Endothelial cell of umbilical vein (primary cell): ENCODE results near the gene RDX. TPM values are rescaled to one million over a fixed set of nuclear protein-coding genes. Genes with fewer than 3 reads are reported as not detected.

Experiments
- BruUV-seq: library from RNA; stranded (reverse); fragments of 400-500 nt; replicated peaks from 2 replicates; lab custom pipeline; 2021; lab: Mats Ljungman, UMichigan
- CTCF ChIA-PET: fragments of 300-600, 350-600 bp; sonication (Branson Sonifier 250); formaldehyde crosslinking; loops from one replicate; lab custom pipeline; 2021; ENCODE audit warnings: antibody characterized with exemption, inconsistent platforms; lab: Charles Lee
- POLR2A ChIA-PET: fragments of 300-600, 350-600 bp; sonication (Branson Sonifier 250); formaldehyde crosslinking; loops from one replicate; lab custom pipeline; 2021; ENCODE audit warnings: antibody characterized with exemption, inconsistent platforms; lab: Charles Lee
- DNase-seq: peaks from one replicate; pipeline ENCODE4 v3.0.0-alpha.2; 2011; ENCODE audit warnings: low read depth, low spot score
- FAIRE-seq: peaks from 2 replicates; lab custom pipeline; 2011; peaks lifted over from hg19 to GRCh38; lab: Jason Lieb, UNC
- H2AFZ ChIP-seq: 2 replicates; pipeline ENCODE4 v1.6.0; 2012; ENCODE audit warnings: low read depth, low read length, control low read depth, inconsistent platforms
- H3K27ac ChIP-seq: 2 replicates; pipeline ENCODE4 v1.5.1; 2011; ENCODE audit warnings: low read depth, mild to moderate bottlenecking, control low read depth, low read length, moderate library complexity; ENCODE audit not compliant: insufficient read depth
- H3K27me3 ChIP-seq, 2 experiments: 2 replicates each; pipeline versions ENCODE4 v1.6.0 to v1.6.1; 2011; ENCODE audit warnings: low read length in 2 of 2, mixed read lengths in 1 of 2; ENCODE audit not compliant: control insufficient read depth in 2 of 2, insufficient read depth in 2 of 2
- H3K36me3 ChIP-seq, 2 experiments: 2 replicates in 1 of 2; 3 replicates in 1 of 2; pipeline ENCODE4 v1.5.1; 2011; ENCODE audit warnings: low read length in 2 of 2, mild to moderate bottlenecking in 1 of 2, moderate library complexity in 1 of 2; ENCODE audit not compliant: control insufficient read depth in 2 of 2, insufficient read depth in 2 of 2; ENCODE audit errors: extremely low read depth in 1 of 2
- H3K4me1 ChIP-seq: 3 replicates; pipeline ENCODE4 v1.5.1; 2011; ENCODE audit warnings: mild to moderate bottlenecking, low read length; ENCODE audit not compliant: control insufficient read depth, insufficient read depth; ENCODE audit errors: extremely low read depth
- H3K4me2 ChIP-seq: 2 replicates; pipeline ENCODE4 v1.6.1; 2011; ENCODE audit warnings: low read length, control low read depth, mixed read lengths; ENCODE audit not compliant: insufficient read depth
- H3K4me3 ChIP-seq, 3 experiments: fragments of 200-600 bp in 1 of 3; sonication (generic), shearing (Covaris generic) in 1 of 3; replicated peaks in 1 of 3; 2 replicates each; pipeline ENCODE4 v1.5.1; 2011 to 2016; ENCODE audit warnings: control low read depth in 3 of 3, low read length in 3 of 3, mild to moderate bottlenecking in 2 of 3, inconsistent platforms in 1 of 3, low read depth in 1 of 3, moderate library complexity in 1 of 3; ENCODE audit not compliant: insufficient read depth in 1 of 3
- H3K79me2 ChIP-seq: 2 replicates; pipeline ENCODE4 v1.6.0; 2012; ENCODE audit warnings: low read length, inconsistent platforms; ENCODE audit not compliant: control insufficient read depth, insufficient read depth
- H3K9ac ChIP-seq: replicated peaks from 2 replicates; pipeline ENCODE3; 2011; ENCODE audit warnings: low read length, control low read depth; ENCODE audit not compliant: insufficient read depth; ENCODE audit errors: extremely low read depth
- H3K9me1 ChIP-seq: replicated peaks from 3 replicates; pipeline ENCODE4 v1.6.0; 2011; ENCODE audit warnings: mild to moderate bottlenecking, low read length; ENCODE audit not compliant: control insufficient read depth, insufficient read depth; ENCODE audit errors: extremely low read depth
- H3K9me3 ChIP-seq: replicated peaks from 2 replicates; pipeline ENCODE4 v1.5.1; 2012; ENCODE audit warnings: low read length, inconsistent platforms; ENCODE audit not compliant: control insufficient read depth, insufficient read depth
- H4K20me1 ChIP-seq: replicated peaks from 2 replicates; pipeline ENCODE3; 2011; ENCODE audit warnings: mild to moderate bottlenecking, low read length; ENCODE audit not compliant: control insufficient read depth, insufficient read depth; ENCODE audit errors: extremely low read depth
- EZH2 ChIP-seq: IDR thresholded peaks from 2 replicates; pipeline ENCODE4 v1.6.1; 2012; ENCODE audit warnings: borderline replicate concordance, low read depth, mild to moderate bottlenecking, moderate library complexity, low read length, inconsistent platforms; ENCODE audit not compliant: severe bottlenecking
- FOS ChIP-seq: IDR thresholded peaks from 2 replicates; pipeline ENCODE4 v1.6.1; 2011; ENCODE audit warnings: mild to moderate bottlenecking, low read length, moderate library complexity, borderline replicate concordance; ENCODE audit not compliant: insufficient read depth
- GATA2 ChIP-seq: IDR thresholded peaks from 2 replicates; pipeline ENCODE4 v1.7.0; 2011; ENCODE audit warnings: low read depth, mild to moderate bottlenecking, moderate library complexity, mixed read lengths, low read length; ENCODE audit not compliant: insufficient read length, insufficient read depth
- JUN ChIP-seq: IDR thresholded peaks from 2 replicates; pipeline ENCODE4 v1.6.1; 2011; ENCODE audit warnings: borderline replicate concordance, low read depth; ENCODE audit not compliant: insufficient read length, insufficient read depth
- MYC ChIP-seq: IDR thresholded peaks from one replicate; pipeline ENCODE4 v1.6.1; 2011; ENCODE audit warnings: mild to moderate bottlenecking, low read depth, low read length
- POLR2A ChIP-seq: IDR thresholded peaks from 2 replicates; pipeline ENCODE4 v1.6.1; 2012; ENCODE audit warnings: low read depth, mild to moderate bottlenecking, control low read depth, low read length
- POLR2AphosphoS5 ChIP-seq: IDR thresholded peaks from 2 replicates; pipeline ENCODE4 v1.6.1; 2012; ENCODE audit warnings: low read depth, mild to moderate bottlenecking, control low read depth, low read length, moderate library complexity; ENCODE audit not compliant: insufficient read depth
- dilution Hi-C: fragments of 300-500 bp; cut with MboI; formaldehyde crosslinking; loops from one replicate; pipeline ENCODE4 v1.15.0; 2019; ENCODE audit warnings: low sequenced_read_pairs; ENCODE audit not compliant: extremely low pct_ligation_motif_present
- intact Hi-C: fragments of 100-400 bp; cut with micrococcal nuclease; formaldehyde crosslinking; loops from one replicate; pipeline ENCODE4 v1.10.0; 2022
- polyA plus RNA-seq, 4 experiments: library from polyadenylated mRNA; depleted of rRNA in 3 of 4; stranded (reverse) in 3 of 4; unstranded in 1 of 4; fragments of >200 nt; gene quantifications; 2 replicates each; pipeline versions ENCODE4 v1.2.1 to v1.2.3, GENCODE V29; 2011 to 2012; ENCODE audit warnings: missing spikeins in 1 of 4
- total RNA-seq: library from RNA; stranded (reverse); gene quantifications from 2 replicates; pipeline ENCODE4 v1.2.3, GENCODE V29; 2021
- TF ChIP-seq, protein P1 (sequence below), 2 donors: IDR thresholded peaks; 1 replicate in 1 of 2; 2 replicates in 1 of 2; pipeline ENCODE4 v1.5.1; 2011; ENCODE audit warnings: low read length in 2 of 2, mild to moderate bottlenecking in 2 of 2, moderate library complexity in 2 of 2, control low read depth in 1 of 2, inconsistent platforms in 1 of 2, low read depth in 1 of 2; ENCODE audit not compliant: insufficient read depth in 1 of 2; ENCODE audit errors: extremely low read depth in 1 of 2
- TF ChIP-seq, protein P2 (sequence below): IDR thresholded peaks from 2 replicates; pipeline ENCODE4 v1.6.1; 2011; ENCODE audit not compliant: insufficient read depth, insufficient read length

Gene RDX
- total and polyA plus RNA-seq, 2 donors (not counting 3 experiments of a cell fraction or from before 2014, with no cell fraction given) = 47.9 to 280 TPM

DNA sequence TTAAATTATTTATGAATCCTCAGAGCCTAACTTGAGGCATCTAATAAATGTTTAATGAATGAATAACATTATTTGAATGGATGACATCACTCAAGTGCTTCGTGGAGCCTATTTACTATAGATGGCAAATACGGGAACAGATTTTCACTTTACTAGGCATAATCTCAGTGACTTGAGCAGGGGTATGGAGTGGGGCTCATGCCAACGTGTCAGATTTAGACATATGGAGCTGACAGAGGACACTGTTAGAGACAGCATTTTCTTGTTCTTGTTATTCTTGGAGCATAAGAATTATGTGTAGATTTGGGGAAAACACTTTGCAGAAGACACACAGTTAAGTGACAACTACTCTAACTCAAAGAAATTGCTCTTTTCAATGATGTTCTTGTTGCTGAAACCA is 78.5 kb downstream of the RDX start:
- POLR2A ChIA-PET = no interaction called here
- Histone ChIP-seq H3K4me3 (no peak overlapping the region), H3K9ac (no peak overlapping the region), H3K27me3 (no peaks in the 10 kb centered on the region), H3K79me2 (no peaks in the 10 kb centered on the region), H3K4me1 (no peaks in the 10 kb centered on the region), H3K9me1 (no peaks in the 10 kb centered on the region), H3K9me3 (no peaks in the 10 kb centered on the region), H3K4me2 (no peak overlapping the region), H3K27ac (no peak overlapping the region), H3K36me3 (no peaks in the 10 kb centered on the region), H2AFZ (no peak overlapping the region), H4K20me1 (no peaks in the 10 kb centered on the region)
- CTCF ChIA-PET = no interaction called here
- BruUV-seq = no TSS peak
- no peak for DNase-seq
- dilution Hi-C loops = no loop called here
- intact Hi-C loops = no loop called here
- FAIRE-seq = no peak
- TF ChIP-seq FOS (no peak), POLR2AphosphoS5 (no peak), EZH2 (no peak), GATA2 (no peak), MYC (no peak), JUN (no peak), POLR2A (no peak)
- TF ChIP-seq, protein P1, sequence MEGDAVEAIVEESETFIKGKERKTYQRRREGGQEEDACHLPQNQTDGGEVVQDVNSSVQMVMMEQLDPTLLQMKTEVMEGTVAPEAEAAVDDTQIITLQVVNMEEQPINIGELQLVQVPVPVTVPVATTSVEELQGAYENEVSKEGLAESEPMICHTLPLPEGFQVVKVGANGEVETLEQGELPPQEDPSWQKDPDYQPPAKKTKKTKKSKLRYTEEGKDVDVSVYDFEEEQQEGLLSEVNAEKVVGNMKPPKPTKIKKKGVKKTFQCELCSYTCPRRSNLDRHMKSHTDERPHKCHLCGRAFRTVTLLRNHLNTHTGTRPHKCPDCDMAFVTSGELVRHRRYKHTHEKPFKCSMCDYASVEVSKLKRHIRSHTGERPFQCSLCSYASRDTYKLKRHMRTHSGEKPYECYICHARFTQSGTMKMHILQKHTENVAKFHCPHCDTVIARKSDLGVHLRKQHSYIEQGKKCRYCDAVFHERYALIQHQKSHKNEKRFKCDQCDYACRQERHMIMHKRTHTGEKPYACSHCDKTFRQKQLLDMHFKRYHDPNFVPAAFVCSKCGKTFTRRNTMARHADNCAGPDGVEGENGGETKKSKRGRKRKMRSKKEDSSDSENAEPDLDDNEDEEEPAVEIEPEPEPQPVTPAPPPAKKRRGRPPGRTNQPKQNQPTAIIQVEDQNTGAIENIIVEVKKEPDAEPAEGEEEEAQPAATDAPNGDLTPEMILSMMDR (IDR thresholded peaks at IDR 0.05; ENCODE audit: extremely low read depth in 1 of 2, insufficient read depth in 1 of 2, low read depth in 1 of 2, low read length in 2 of 2) = no peak
- TF ChIP-seq, protein P2, sequence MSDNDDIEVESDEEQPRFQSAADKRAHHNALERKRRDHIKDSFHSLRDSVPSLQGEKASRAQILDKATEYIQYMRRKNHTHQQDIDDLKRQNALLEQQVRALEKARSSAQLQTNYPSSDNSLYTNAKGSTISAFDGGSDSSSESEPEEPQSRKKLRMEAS = no peak
